ENCODE data around the gene MICAL1.

The MICAL1 gene

GRCh38 chr6:109483735-109484057 lies 28.1 kb upstream of the MICAL1 start:
- POLR2A ChIA-PET = no interaction called here
- DNase-seq (ENCODE audit: extremely low spot score) = no peak
- TF ChIP-seq, protein P1, sequence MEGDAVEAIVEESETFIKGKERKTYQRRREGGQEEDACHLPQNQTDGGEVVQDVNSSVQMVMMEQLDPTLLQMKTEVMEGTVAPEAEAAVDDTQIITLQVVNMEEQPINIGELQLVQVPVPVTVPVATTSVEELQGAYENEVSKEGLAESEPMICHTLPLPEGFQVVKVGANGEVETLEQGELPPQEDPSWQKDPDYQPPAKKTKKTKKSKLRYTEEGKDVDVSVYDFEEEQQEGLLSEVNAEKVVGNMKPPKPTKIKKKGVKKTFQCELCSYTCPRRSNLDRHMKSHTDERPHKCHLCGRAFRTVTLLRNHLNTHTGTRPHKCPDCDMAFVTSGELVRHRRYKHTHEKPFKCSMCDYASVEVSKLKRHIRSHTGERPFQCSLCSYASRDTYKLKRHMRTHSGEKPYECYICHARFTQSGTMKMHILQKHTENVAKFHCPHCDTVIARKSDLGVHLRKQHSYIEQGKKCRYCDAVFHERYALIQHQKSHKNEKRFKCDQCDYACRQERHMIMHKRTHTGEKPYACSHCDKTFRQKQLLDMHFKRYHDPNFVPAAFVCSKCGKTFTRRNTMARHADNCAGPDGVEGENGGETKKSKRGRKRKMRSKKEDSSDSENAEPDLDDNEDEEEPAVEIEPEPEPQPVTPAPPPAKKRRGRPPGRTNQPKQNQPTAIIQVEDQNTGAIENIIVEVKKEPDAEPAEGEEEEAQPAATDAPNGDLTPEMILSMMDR (IDR thresholded peaks at IDR 0.05; ENCODE audit: control extremely low read depth, extremely low read depth, low read depth, missing control alignments) = no peak
- CTCF ChIA-PET = interaction anchor here (1.5 kb wide), 1 partner anchor 21 kb away, joined by 3 read pairs; no protein-coding TSS in a partner anchor

DNA sequence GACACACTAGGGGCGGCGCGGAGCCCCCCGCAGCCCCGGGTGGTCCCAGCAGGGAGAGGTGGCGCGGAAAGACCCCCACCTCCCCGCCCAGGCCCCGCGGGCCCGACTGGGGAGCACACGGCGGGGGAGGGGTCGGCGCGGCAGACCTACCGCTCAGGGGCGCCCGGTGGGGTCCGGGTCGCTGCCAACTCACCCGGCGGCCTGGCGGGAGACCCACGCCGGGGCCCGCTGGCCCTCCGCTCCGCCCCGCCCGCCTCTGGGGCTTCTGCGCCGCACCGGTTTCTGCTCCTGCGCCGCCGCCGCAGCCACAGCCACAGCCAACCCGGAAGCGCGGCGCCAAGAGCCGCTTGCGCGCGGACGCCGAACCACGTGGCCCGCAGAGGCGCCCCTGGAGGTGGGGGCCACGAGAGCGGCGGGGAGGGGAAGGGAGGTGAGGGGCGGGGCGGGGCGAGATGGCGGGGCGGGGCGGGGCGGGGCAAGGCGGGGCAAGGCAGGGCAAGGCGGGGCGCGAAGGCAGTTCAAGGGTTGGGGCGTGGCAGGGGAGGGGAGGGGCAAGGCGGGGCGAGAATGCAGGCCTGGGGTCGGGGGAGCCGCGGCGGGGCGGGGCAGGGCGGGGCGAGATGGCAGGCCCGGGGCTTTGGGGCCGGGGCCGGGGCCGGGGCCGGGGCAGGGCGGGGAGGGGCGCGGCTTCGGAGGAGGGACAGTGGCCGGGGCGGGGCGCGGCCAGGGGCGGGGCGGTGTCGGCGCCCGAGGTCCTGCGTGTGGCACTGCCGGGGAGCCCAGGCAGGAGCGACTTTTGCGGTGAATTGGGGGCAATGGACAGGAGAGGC lies 27.5 kb upstream of the MICAL1 start, which contains the start of gene ZBTB24:
Gene ZBTB24, minus strand, starts transcription at position 315 of the 830 bp plus-strand sequence. CDS start 1,193 bp downstream, outside the sequence.
- ChIA-PET CTCF (interaction anchor here (1.0 to 1.5 kb wide), 4 partner anchors 13 to 556 kb away, joined by 3 to 4 read pairs (median 3); no protein-coding TSS in a partner anchor), POLR2A (interaction anchor here (0.9 kb wide), 1 partner anchor 100 kb away, joined by 3 read pairs; the partner anchor contains the start of gene CD164)
- TF ChIP-seq, protein P1 (IDR thresholded peaks at IDR 0.05; ENCODE audit: control extremely low read depth, extremely low read depth, low read depth, missing control alignments) = no peak
- peak; percentile 94 for DNase-seq (ENCODE audit: extremely low spot score)

DNA sequence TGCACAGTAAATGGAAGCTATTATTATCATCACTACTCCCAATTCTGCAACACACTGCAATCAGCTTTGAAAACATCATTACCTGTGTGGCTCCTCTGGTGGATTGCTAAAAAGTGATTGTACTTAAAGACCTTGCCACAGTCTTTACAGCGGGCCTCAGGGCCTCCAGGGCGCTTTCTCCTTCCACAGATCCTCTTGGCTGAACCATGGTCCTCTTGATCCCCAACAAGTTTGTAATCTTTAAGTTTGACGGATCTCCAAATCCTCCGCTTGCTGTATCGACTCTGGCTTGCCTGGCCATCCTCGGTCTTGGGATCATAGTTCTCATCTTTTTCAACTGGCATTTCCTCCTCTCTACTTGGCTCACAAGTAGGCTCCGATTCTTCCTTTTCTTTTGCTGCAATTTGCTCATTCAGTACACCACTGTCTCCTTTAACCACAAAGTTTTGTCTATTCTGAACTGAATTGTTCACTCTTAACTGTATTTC lies 25.5 kb upstream of the MICAL1 start:
- no peak for DNase-seq (ENCODE audit: extremely low spot score)
- TF ChIP-seq, protein P1 (IDR thresholded peaks at IDR 0.05; ENCODE audit: control extremely low read depth, extremely low read depth, low read depth, missing control alignments) = no peak
- CTCF ChIA-PET = interaction anchor here (0.6 to 2.0 kb wide), 6 partner anchors 17 to 559 kb away, joined by 3 to 6 read pairs (median 3); partner anchors contain the start of genes MICAL1, PPIL6 and SMPD2
- POLR2A ChIA-PET = interaction anchor here (0.6 kb wide), 1 partner anchor 910 kb away, joined by 5 read pairs; no protein-coding TSS in a partner anchor

- TF ChIP-seq, protein P1 (IDR thresholded peaks at IDR 0.05; ENCODE audit: control extremely low read depth, extremely low read depth, low read depth, missing control alignments) = no peak
- DNase-seq (ENCODE audit: extremely low spot score) = no peak
- ChIA-PET POLR2A (interaction anchor here (0.7 kb wide), 1 partner anchor 1486 kb away, joined by 3 read pairs; no protein-coding TSS in a partner anchor), CTCF (interaction anchor here (0.7 to 2.0 kb wide), 5 partner anchors 7 to 25 kb away, joined by 3 to 6 read pairs (median 5); no protein-coding TSS in a partner anchor)
These were observed 23.5 kb upstream of the MICAL1 start for GRCh38 chr6:109478841-109479624.

DNA sequence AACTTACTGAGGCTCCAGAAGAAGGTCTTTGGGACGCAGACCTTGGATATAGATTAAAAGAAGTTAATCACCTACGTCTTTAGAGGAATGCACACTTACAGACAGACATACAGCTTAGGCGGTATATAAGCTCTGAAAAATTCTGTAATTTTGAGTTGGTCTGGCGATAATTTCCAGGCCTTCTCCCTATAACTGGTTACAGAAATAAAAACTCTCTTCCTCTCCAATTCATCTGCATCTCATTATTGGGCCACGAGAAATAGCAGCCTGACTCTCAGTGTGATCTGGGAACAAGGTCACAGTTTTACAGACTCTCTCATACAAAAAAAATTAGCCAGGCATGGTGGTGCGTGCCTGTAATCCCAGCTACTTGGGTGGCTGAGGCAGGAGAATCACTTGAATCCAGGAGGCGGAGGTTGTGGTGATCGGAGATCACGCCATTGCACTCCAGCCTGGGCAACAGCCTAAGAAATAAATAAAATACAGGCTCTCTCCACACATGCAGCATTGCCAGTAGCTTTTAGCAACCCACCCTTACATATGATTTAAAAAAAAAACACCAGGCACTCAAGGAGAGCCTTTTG lies 22.7 kb upstream of the MICAL1 start:
- ChIA-PET POLR2A (interaction anchor here (0.7 kb wide), 1 partner anchor 1487 kb away, joined by 3 read pairs; no protein-coding TSS in a partner anchor), CTCF (interaction anchor here (1.5 kb wide), 1 partner anchor 9 kb away, joined by 5 read pairs; no protein-coding TSS in a partner anchor)
- TF ChIP-seq, protein P1 (IDR thresholded peaks at IDR 0.05; ENCODE audit: control extremely low read depth, extremely low read depth, low read depth, missing control alignments) = no peak
- no peak for DNase-seq (ENCODE audit: extremely low spot score)

Data from GM10248 (cell line).